HEK293 (cell line): ENCODE results near the gene ONECUT1.

ENCODE experiments used
- CTCF ChIA-PET: fragments of 350-600 bp; formaldehyde crosslinking; extraction: SDS; loops from one replicate; lab custom pipeline; 2021; ENCODE audit warnings: antibody characterized with exemption; lab: Yijun Ruan, JAX
- POLR2A ChIA-PET: fragments of 300-600 bp; formaldehyde crosslinking; extraction: SDS; loops from one replicate; lab custom pipeline; 2020; ENCODE audit warnings: antibody characterized with exemption, inconsistent platforms; lab: Yijun Ruan, JAX
- H3K27ac ChIP-seq: fragments of 200-500 bp; sonication (Bioruptor generic); 2 replicates; pipeline ENCODE4 v1.5.1; 2014; ENCODE audit warnings: low read depth, low read length, control low read depth, inconsistent platforms; ENCODE audit errors: extremely low read depth
- H3K36me3 ChIP-seq, 2 experiments: fragments of 200-500 bp in 1 of 2; sonication (Bioruptor generic) in 1 of 2; 1 replicate in 1 of 2; 2 replicates in 1 of 2; pipeline ENCODE4 v1.5.1; 2014 to 2017; ENCODE audit warnings: inconsistent platforms in 2 of 2, low read length in 2 of 2; ENCODE audit not compliant: control insufficient read depth in 2 of 2, insufficient read depth in 1 of 2
- H3K4me1 ChIP-seq: fragments of 200-500 bp; sonication (Bioruptor generic); 2 replicates; pipeline ENCODE4 v1.5.1; 2014; ENCODE audit warnings: mild to moderate bottlenecking, low read length, inconsistent platforms; ENCODE audit not compliant: control insufficient read depth, insufficient read depth
- H3K4me3 ChIP-seq: 2 replicates; pipeline ENCODE4 v1.5.1; 2011; ENCODE audit warnings: low read depth, mild to moderate bottlenecking, control low read depth, low read length, moderate library complexity
- H3K9me3 ChIP-seq: fragments of 200-500 bp; sonication (Bioruptor generic); 2 replicates; pipeline ENCODE4 v1.5.1; 2014; ENCODE audit warnings: low read depth, low read length, inconsistent platforms; ENCODE audit not compliant: control insufficient read depth, insufficient read depth
- TCF7L2 ChIP-seq: IDR thresholded peaks from 2 replicates; pipeline ENCODE4 v1.6.1; 2011; ENCODE audit warnings: low read depth, mild to moderate bottlenecking, inconsistent platforms, low read length, moderate library complexity, borderline replicate concordance
- WT1 ChIP-seq: fragments of 450-650 bp; formaldehyde crosslinking; IDR thresholded peaks from 2 replicates; pipeline ENCODE4 v1.5.1; 2016; ENCODE audit warnings: missing biosample characterization, missing genetic modification characterization
- YY2 ChIP-seq: fragments of 450-650 bp; formaldehyde crosslinking; IDR thresholded peaks from 2 replicates; pipeline ENCODE4 v1.5.1; 2016; ENCODE audit warnings: missing biosample characterization, missing genetic modification characterization
- ZBTB1 ChIP-seq: fragments of 450-650 bp; formaldehyde crosslinking; IDR thresholded peaks from 2 replicates; pipeline ENCODE4 v1.5.1; 2016; ENCODE audit warnings: missing biosample characterization, missing genetic modification characterization
- ZNF23 ChIP-seq: fragments of 450-650 bp; formaldehyde crosslinking; IDR thresholded peaks from 2 replicates; pipeline ENCODE4 v1.5.1; 2016; ENCODE audit warnings: missing biosample characterization, missing genetic modification characterization, borderline replicate concordance
- ZNF341 ChIP-seq: fragments of 450-650 bp; formaldehyde crosslinking; IDR thresholded peaks from 2 replicates; pipeline ENCODE4; 2016; ENCODE audit warnings: low read depth, missing biosample characterization, missing genetic modification characterization
- ZNF501 ChIP-seq: fragments of 450-650 bp; formaldehyde crosslinking; IDR thresholded peaks from 2 replicates; pipeline ENCODE4 v1.5.1; 2016; ENCODE audit warnings: missing biosample characterization, missing genetic modification characterization
- ZNF549 ChIP-seq: fragments of 450-650 bp; IDR thresholded peaks from 2 replicates; pipeline ENCODE4 v1.5.1; 2018; ENCODE audit warnings: missing biosample characterization, missing genetic modification characterization, mild to moderate bottlenecking, inconsistent platforms, moderate library complexity
- ZNF571 ChIP-seq: fragments of 450-650 bp; formaldehyde crosslinking; IDR thresholded peaks from 2 replicates; pipeline ENCODE4 v1.5.0; 2017; ENCODE audit warnings: missing biosample characterization, missing genetic modification characterization
- ZNF621 ChIP-seq: fragments of 450-650 bp; formaldehyde crosslinking; IDR thresholded peaks from 2 replicates; pipeline ENCODE4 v1.5.1; 2017; ENCODE audit warnings: missing biosample characterization, missing genetic modification characterization
- ZNF677 ChIP-seq: fragments of 450-650 bp; IDR thresholded peaks from 2 replicates; pipeline ENCODE4 v1.5.0; 2018; ENCODE audit warnings: missing biosample characterization, mild to moderate bottlenecking, missing genetic modification characterization, moderate library complexity
- ZNF785 ChIP-seq: fragments of 450-650 bp; formaldehyde crosslinking; IDR thresholded peaks from 2 replicates; pipeline ENCODE4 v1.5.1; 2016; ENCODE audit warnings: missing biosample characterization, missing genetic modification characterization
- ZNF792 ChIP-seq: fragments of 450-650 bp; formaldehyde crosslinking; IDR thresholded peaks from 2 replicates; pipeline ENCODE4 v1.5.1; 2016; ENCODE audit warnings: missing biosample characterization, missing genetic modification characterization
- TF ChIP-seq, protein P1 (sequence below): fragments of 450-650 bp; formaldehyde crosslinking; IDR thresholded peaks from 2 replicates; pipeline ENCODE4 v1.5.1; 2016; ENCODE audit warnings: missing biosample characterization, missing genetic modification characterization
- TF ChIP-seq, protein P2 (sequence below): fragments of 450-650 bp; formaldehyde crosslinking; IDR thresholded peaks from 2 replicates; pipeline ENCODE4 v1.5.1; 2016; ENCODE audit warnings: missing biosample characterization, missing genetic modification characterization
- TF ChIP-seq, protein P3 (sequence below): fragments of 450-650 bp; formaldehyde crosslinking; IDR thresholded peaks from 2 replicates; pipeline ENCODE4 v1.5.1; 2016; ENCODE audit warnings: missing biosample characterization, missing genetic modification characterization
- TF ChIP-seq, protein P4 (sequence below): fragments of 450-650 bp; formaldehyde crosslinking; conservative IDR thresholded peaks from 2 replicates; pipeline ENCODE4 v1.5.1; 2016; ENCODE audit warnings: low read depth, missing biosample characterization, missing genetic modification characterization
- TF ChIP-seq, protein P5 (sequence below): fragments of 450-650 bp; formaldehyde crosslinking; IDR thresholded peaks from 2 replicates; pipeline ENCODE4 v1.5.1; 2016; ENCODE audit warnings: missing biosample characterization, missing genetic modification characterization

Gene ONECUT1

DNA sequence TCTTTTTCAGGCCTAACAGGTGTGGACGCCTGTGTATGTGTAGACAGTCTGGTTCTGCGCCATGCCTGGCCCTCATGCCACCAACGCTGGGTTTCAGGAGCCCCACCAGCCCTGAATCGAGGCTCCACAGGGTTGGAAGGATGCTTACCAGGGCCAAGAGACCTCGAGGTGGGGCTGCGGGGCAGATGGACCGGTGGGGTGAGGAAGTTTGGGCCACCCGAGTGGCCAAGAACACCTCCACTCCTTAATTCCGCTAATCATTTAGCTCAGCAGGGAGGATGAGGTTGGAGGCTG lies 6.0 kb upstream of the ONECUT1 start (continued):
- TF ChIP-seq, protein P1, sequence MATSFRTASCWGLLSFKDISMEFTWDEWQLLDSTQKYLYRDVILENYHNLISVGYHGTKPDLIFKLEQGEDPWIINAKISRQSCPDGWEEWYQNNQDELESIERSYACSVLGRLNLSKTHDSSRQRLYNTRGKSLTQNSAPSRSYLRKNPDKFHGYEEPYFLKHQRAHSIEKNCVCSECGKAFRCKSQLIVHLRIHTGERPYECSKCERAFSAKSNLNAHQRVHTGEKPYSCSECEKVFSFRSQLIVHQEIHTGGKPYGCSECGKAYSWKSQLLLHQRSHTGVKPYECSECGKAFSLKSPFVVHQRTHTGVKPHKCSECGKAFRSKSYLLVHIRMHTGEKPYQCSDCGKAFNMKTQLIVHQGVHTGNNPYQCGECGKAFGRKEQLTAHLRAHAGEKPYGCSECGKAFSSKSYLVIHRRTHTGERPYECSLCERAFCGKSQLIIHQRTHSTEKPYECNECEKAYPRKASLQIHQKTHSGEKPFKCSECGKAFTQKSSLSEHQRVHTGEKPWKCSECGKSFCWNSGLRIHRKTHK, result no peak
- TF ChIP-seq ZNF621 (tag by site-specific recombination) (no peak), ZNF549 (tag by site-specific recombination) (no peak), ZNF23 (tag by site-specific recombination) (no peak), YY2 (tag by site-specific recombination) (no peak), TCF7L2 (no peak), ZBTB1 (tag by site-specific recombination) (no peak)
- TF ChIP-seq, protein P2, sequence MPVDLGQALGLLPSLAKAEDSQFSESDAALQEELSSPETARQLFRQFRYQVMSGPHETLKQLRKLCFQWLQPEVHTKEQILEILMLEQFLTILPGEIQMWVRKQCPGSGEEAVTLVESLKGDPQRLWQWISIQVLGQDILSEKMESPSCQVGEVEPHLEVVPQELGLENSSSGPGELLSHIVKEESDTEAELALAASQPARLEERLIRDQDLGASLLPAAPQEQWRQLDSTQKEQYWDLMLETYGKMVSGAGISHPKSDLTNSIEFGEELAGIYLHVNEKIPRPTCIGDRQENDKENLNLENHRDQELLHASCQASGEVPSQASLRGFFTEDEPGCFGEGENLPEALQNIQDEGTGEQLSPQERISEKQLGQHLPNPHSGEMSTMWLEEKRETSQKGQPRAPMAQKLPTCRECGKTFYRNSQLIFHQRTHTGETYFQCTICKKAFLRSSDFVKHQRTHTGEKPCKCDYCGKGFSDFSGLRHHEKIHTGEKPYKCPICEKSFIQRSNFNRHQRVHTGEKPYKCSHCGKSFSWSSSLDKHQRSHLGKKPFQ, result no peak

DNA sequence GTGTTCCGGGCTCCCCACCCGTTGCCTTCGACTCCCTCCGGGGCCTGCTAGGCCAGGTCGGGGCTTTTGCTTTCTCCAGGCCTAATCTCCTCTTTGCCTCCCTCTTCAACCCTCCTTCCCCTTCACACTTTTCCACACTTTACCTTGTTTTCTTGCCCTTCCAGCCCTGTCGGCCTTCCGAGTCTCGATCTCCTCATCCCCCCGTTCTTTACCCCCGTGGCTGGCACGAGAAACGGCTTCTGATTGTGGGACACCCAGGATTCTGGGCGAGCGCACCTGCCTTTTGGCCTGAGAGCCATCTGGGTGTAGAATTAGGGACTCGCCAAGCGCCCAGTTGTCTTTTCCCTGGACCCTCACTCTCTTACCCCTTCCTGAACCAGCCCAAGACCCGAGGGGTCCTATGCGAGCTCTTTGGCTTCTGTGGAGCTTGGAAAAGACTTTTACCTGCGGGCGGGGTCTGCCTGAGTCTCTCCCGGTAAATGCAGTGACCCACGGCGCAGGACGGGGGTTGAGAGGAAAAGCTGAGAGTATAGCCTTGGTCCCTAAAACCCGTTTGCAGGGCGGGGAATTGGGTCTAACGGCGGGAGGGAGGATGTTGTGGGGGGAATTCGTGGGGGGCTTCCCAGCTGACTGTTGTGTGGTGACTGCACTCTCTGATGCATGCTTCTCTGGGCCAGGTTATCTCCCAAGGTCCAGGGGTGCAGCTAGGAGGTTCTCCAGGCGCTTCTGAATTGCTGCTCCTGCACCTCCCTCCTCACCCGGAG lies 5.5 kb upstream of the ONECUT1 start:
- H3K36me3 ChIP-seq, result no peaks in the 10 kb centered on the region
- no peak overlapping the region for H3K4me3 ChIP-seq
- CTCF ChIA-PET, result no interaction called here
- TF ChIP-seq ZNF785 (no peak), WT1 (no peak), ZNF341 (tag by site-specific recombination) (no peak), ZNF677 (no peak), ZNF792 (tag by site-specific recombination) (no peak), ZNF571 (tag by site-specific recombination) (no peak), ZNF501 (no peak)
- TF ChIP-seq, protein P3, sequence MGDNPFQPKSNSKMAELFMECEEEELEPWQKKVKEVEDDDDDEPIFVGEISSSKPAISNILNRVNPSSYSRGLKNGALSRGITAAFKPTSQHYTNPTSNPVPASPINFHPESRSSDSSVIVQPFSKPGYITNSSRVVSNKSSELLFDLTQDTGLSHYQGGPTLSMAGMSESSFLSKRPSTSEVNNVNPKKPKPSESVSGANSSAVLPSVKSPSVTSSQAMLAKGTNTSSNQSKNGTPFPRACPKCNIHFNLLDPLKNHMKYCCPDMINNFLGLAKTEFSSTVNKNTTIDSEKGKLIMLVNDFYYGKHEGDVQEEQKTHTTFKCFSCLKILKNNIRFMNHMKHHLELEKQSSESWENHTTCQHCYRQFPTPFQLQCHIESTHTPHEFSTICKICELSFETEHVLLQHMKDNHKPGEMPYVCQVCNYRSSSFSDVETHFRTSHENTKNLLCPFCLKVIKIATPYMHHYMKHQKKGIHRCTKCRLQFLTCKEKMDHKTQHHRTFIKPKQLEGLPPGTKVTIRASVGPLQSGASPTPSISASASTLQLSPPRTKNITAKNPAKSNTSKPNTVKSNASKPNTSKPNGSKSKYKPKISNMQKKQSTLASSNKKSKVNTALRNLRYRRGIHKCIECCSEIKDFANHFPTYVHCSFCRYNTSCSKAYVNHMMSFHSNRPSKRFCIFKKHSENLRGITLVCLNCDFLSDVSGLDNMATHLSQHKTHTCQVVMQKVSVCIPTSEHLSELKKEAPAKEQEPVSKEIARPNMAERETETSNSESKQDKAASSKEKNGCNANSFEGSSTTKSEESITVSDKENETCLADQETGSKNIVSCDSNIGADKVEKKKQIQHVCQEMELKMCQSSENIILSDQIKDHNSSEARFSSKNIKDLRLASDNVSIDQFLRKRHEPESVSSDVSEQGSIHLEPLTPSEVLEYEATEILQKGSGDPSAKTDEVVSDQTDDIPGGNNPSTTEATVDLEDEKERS, result no peak
- TF ChIP-seq, protein P4, sequence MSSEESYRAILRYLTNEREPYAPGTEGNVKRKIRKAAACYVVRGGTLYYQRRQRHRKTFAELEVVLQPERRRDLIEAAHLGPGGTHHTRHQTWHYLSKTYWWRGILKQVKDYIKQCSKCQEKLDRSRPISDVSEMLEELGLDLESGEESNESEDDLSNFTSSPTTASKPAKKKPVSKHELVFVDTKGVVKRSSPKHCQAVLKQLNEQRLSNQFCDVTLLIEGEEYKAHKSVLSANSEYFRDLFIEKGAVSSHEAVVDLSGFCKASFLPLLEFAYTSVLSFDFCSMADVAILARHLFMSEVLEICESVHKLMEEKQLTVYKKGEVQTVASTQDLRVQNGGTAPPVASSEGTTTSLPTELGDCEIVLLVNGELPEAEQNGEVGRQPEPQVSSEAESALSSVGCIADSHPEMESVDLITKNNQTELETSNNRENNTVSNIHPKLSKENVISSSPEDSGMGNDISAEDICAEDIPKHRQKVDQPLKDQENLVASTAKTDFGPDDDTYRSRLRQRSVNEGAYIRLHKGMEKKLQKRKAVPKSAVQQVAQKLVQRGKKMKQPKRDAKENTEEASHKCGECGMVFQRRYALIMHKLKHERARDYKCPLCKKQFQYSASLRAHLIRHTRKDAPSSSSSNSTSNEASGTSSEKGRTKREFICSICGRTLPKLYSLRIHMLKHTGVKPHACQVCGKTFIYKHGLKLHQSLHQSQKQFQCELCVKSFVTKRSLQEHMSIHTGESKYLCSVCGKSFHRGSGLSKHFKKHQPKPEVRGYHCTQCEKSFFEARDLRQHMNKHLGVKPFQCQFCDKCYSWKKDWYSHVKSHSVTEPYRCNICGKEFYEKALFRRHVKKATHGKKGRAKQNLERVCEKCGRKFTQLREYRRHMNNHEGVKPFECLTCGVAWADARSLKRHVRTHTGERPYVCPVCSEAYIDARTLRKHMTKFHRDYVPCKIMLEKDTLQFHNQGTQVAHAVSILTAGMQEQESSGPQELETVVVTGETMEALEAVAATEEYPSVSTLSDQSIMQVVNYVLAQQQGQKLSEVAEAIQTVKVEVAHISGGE (tag by site-specific recombination), result no peak
- TF ChIP-seq, protein P5, sequence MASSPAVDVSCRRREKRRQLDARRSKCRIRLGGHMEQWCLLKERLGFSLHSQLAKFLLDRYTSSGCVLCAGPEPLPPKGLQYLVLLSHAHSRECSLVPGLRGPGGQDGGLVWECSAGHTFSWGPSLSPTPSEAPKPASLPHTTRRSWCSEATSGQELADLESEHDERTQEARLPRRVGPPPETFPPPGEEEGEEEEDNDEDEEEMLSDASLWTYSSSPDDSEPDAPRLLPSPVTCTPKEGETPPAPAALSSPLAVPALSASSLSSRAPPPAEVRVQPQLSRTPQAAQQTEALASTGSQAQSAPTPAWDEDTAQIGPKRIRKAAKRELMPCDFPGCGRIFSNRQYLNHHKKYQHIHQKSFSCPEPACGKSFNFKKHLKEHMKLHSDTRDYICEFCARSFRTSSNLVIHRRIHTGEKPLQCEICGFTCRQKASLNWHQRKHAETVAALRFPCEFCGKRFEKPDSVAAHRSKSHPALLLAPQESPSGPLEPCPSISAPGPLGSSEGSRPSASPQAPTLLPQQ (tag by site-specific recombination), result no peak
- H3K27ac ChIP-seq, result no peak overlapping the region
- POLR2A ChIA-PET, result no interaction called here
- no peaks in the 10 kb centered on the region for H3K9me3 ChIP-seq
- H3K4me1 ChIP-seq, result no peaks in the 10 kb centered on the region
